K562 (cell line): Measurements from ENCODE around the gene LRRTM4. TPM values are rescaled to one million over a fixed set of nuclear protein-coding genes. Genes with fewer than 3 reads are reported as not detected.
"Not testable (repeated sequence)": the region's sequence is repeated elsewhere in the genome, so short reads cannot be mapped to it uniquely, and the experiment has no call there.

ENCODE experiments used
- ATAC-seq: fragments of 200-7000 bp; cut with Tn5 transposase; 3 replicates; pipeline ENCODE4 v1.9.1; 2020; ENCODE audit warnings: moderate library complexity
- BruUV-seq: library from RNA; stranded (reverse); fragments of 400-500 nt; replicated peaks from 2 replicates; lab custom pipeline; 2021; lab: Mats Ljungman, UMichigan
- CTCF ChIA-PET: fragments of 300-600 bp; formaldehyde crosslinking; extraction: SDS; loops from one replicate; lab custom pipeline; 2021; ENCODE audit warnings: low intra/inter-chr PET ratio; lab: Yijun Ruan, JAX
- POLR2A ChIA-PET: fragments of 300-600, 350-650 bp; sonication (Branson Sonifier 250); formaldehyde crosslinking; extraction: SDS; loops from one replicate; lab custom pipeline; 2021; ENCODE audit warnings: antibody characterized with exemption, inconsistent platforms; lab: Yijun Ruan, JAX
- DNase-seq, 4 experiments: peaks; one replicate each; pipeline versions ENCODE4 v3.0.0 to v3.0.0-alpha.2; 2011 to 2018; ENCODE audit warnings: low spot score in 3 of 4, mixed read lengths in 3 of 4; ENCODE audit errors: extremely low read depth in 1 of 4
- FAIRE-seq: peaks from 2 replicates; lab custom pipeline; 2011; peaks lifted over from hg19 to GRCh38; lab: Jason Lieb, UNC
- H2AFZ ChIP-seq: 2 replicates; pipeline ENCODE4 v1.6.0; 2011; ENCODE audit warnings: low read depth, low read length, control low read depth, inconsistent platforms
- H3K27ac ChIP-seq: fragments of 200-600 bp; 3 replicates; pipeline ENCODE4 v1.8.0; 2011; ENCODE audit warnings: low read depth, mild to moderate bottlenecking, control low read depth, inconsistent platforms, low read length, moderate library complexity, mixed read lengths; ENCODE audit errors: extremely low read depth
- H3K27me3 ChIP-seq, 2 experiments: fragments of 300-600 bp in 1 of 2; 2 replicates in 1 of 2; 3 replicates in 1 of 2; pipeline versions ENCODE4 v1.6.0 to v1.8.0; 2011; ENCODE audit warnings: inconsistent platforms in 2 of 2, low read length in 2 of 2, mild to moderate bottlenecking in 1 of 2, mixed read lengths in 1 of 2, moderate library complexity in 1 of 2; ENCODE audit not compliant: control insufficient read depth in 2 of 2, insufficient read depth in 2 of 2
- H3K36me3 ChIP-seq: fragments of 300-600 bp; 3 replicates; pipeline ENCODE4 v1.8.0; 2011; ENCODE audit warnings: mild to moderate bottlenecking, low read length, inconsistent platforms; ENCODE audit not compliant: control insufficient read depth, insufficient read depth
- H3K4me1 ChIP-seq, 2 experiments: fragments of 200-600 bp in 1 of 2; replicated peaks in 1 of 2; 2 replicates in 1 of 2; 3 replicates in 1 of 2; pipeline versions ENCODE4 v1.5.1 to v1.8.0; 2011; ENCODE audit warnings: inconsistent platforms in 2 of 2, low read length in 2 of 2, mild to moderate bottlenecking in 1 of 2, mixed read lengths in 1 of 2, moderate library complexity in 1 of 2; ENCODE audit not compliant: control insufficient read depth in 2 of 2, insufficient read depth in 2 of 2
- H3K4me2 ChIP-seq: 2 replicates; pipeline ENCODE4 v1.6.1; 2011; ENCODE audit warnings: low read length, control low read depth, inconsistent platforms, mixed read lengths; ENCODE audit not compliant: insufficient read depth
- H3K4me3 ChIP-seq: fragments of 200-600 bp; sonication (generic), shearing (Covaris generic); 2 replicates; pipeline ENCODE4 v1.5.1; 2016; ENCODE audit warnings: control low read depth, inconsistent platforms
- H3K79me2 ChIP-seq: fragments of 200-600 bp; 3 replicates; pipeline ENCODE4 v1.8.0; 2011; ENCODE audit warnings: low read length, inconsistent platforms; ENCODE audit not compliant: control insufficient read depth, insufficient read depth
- H3K9ac ChIP-seq, 2 experiments: 2 replicates each; pipeline versions ENCODE4 v1.6.0 to v1.6.1; 2011; ENCODE audit warnings: low read depth in 2 of 2, low read length in 2 of 2, control low read depth in 1 of 2, inconsistent platforms in 1 of 2, mild to moderate bottlenecking in 1 of 2, mixed read lengths in 1 of 2; ENCODE audit not compliant: insufficient read depth in 1 of 2
- H3K9me1 ChIP-seq: one replicate; pipeline ENCODE4 v1.6.0; 2011; ENCODE audit warnings: inconsistent platforms, mild to moderate bottlenecking, low read length, moderate library complexity; ENCODE audit not compliant: control insufficient read depth, insufficient read depth
- H3K9me3 ChIP-seq: replicated peaks from 2 replicates; pipeline ENCODE4 v1.5.1; 2011; ENCODE audit warnings: low read depth, low read length, inconsistent platforms; ENCODE audit not compliant: control insufficient read depth, insufficient read depth
- H4K20me1 ChIP-seq: replicated peaks from 2 replicates; pipeline ENCODE4 v1.6.1; 2011; ENCODE audit warnings: low read length, inconsistent platforms, mixed read lengths; ENCODE audit not compliant: control insufficient read depth, insufficient read depth
- RREB1 ChIP-seq: fragments of 250-450 bp; sonication (Bioruptor Pico); IDR thresholded peaks from 2 replicates; pipeline ENCODE4 v1.4.0; 2020
- WGBS: fragments of 100-300 bp; shearing (Covaris generic); methylation state at CpG from one replicate; pipeline ENCODE4 v1.1.6; 2016; ENCODE audit warnings: low coverage, mixed read lengths; ENCODE audit not compliant: insufficient coverage; ENCODE audit errors: missing lambda C conversion rate; 5-methylcytosine and 5-hydroxymethylcytosine counted together
- in situ Hi-C: fragments of 300-500 bp; cut with MboI; formaldehyde crosslinking; loops from 4 replicates; pipeline ENCODE4 v1.15.0; 2018; ENCODE audit warnings: inconsistent platforms, mixed read lengths
- intact Hi-C: fragments of 100-400 bp; cut with micrococcal nuclease; formaldehyde crosslinking; loops from 2 replicates; pipeline ENCODE4 v1.14.2; 2022
- polyA plus RNA-seq, 8 experiments: library from polyadenylated mRNA; depleted of rRNA in 4 of 8; stranded (reverse) in 5 of 8; unstranded in 3 of 8; fragments of >200 nt; fragmentation: Nextera tagmentation in 2 of 8; fragmentation: Illumina TruSeq in 1 of 8; extraction: Ambion mirVana in 2 of 8; extraction: Trizol in 1 of 8; gene quantifications; 2 replicates each; pipeline versions ENCODE4 v1.2.1 to v1.2.3, GENCODE V29; 2011 to 2014; ENCODE audit warnings: inconsistent platforms in 1 of 8, missing spikeins in 1 of 8
- total RNA-seq, 7 experiments: library from RNA; depleted of rRNA in 6 of 7; stranded (reverse); fragments of >200 nt in 6 of 7; fragmentation: Illumina TruSeq in 2 of 7; extraction: Trizol in 2 of 7; gene quantifications; 2 replicates each; pipeline versions ENCODE4 v1.2.1 to v1.2.3, GENCODE V29; 2011 to 2021; ENCODE audit warnings: low replicate concordance in 1 of 7

LRRTM4 gene
- total and polyA plus RNA-seq, 9 of the 15 experiments (the other 6 are each of a cell fraction or from before 2014, with no cell fraction given): 0.04 TPM; not detected in 6

- no peak for TF ChIP-seq RREB1 (CRISPR knock-in tag)
These were observed 487.7 kb downstream of the LRRTM4 start (continued) for GRCh38 chr2:77034445-77034844.

- WGBS: 0% methylated on average over 5 of the region's 5 CpGs
- H3K79me2 ChIP-seq, H3K4me3 ChIP-seq, H3K4me2 ChIP-seq, FAIRE-seq, H3K9me1 ChIP-seq, H3K9ac ChIP-seq, ATAC-seq, in situ Hi-C loops, H2AFZ ChIP-seq, H3K27ac ChIP-seq, H4K20me1 ChIP-seq, intact Hi-C loops, BruUV-seq, H3K27me3 ChIP-seq, H3K4me1 ChIP-seq, POLR2A ChIA-PET, H3K9me3 ChIP-seq, DNase-seq, CTCF ChIA-PET, H3K36me3 ChIP-seq: not testable (repeated sequence)
These were observed 492.9 kb downstream of the LRRTM4 start for GRCh38 chr2:77029237-77029636.
